HG02623 (cell line): Measurements from ENCODE around the gene PTCD2.

Experiments used
- ATAC-seq: cut with Tn5 transposase; IDR thresholded peaks from one replicate; pipeline ENCODE4 v1.9.1; 2021; ENCODE audit warnings: moderate library complexity; ENCODE audit not compliant: unreplicated experiment

The PTCD2 gene

GRCh38 chr5:72319976-72320752 is at the start of gene PTCD2, which contains the start of gene MRPS27:
Gene PTCD2, plus strand, starts transcription at chr5:72320373. Its CDS starts 10 bp downstream, at chr5:72320383.
Gene MRPS27, minus strand, starts transcription at chr5:72320240. Its CDS starts 19 bp downstream, at chr5:72320221.
- ATAC-seq: peak; percentile 98

- ATAC-seq: no peak
These were observed 48.5 kb upstream of the PTCD2 start for GRCh38 chr5:72271702-72272101.

GRCh38 chr5:72272398-72272797 is 47.8 kb upstream of the PTCD2 start:
- no peak for ATAC-seq

- no peak for ATAC-seq
These were observed 46.6 kb upstream of the PTCD2 start for GRCh38 chr5:72273547-72273946.

GRCh38 chr5:72276219-72276752 is 43.9 kb upstream of the PTCD2 start:
- ATAC-seq: no peak

GRCh38 chr5:72280581-72281069 is 39.5 kb upstream of the PTCD2 start:
- no peak for ATAC-seq

GRCh38 chr5:72281430-72281763 is 38.8 kb upstream of the PTCD2 start:
- ATAC-seq: no peak

GRCh38 chr5:72281764-72282499 is 38.2 kb upstream of the PTCD2 start:
- no peak for ATAC-seq

GRCh38 chr5:72282878-72283277 is 37.3 kb upstream of the PTCD2 start:
- no peak for ATAC-seq

- no peak for ATAC-seq
These were observed 36.8 kb upstream of the PTCD2 start for GRCh38 chr5:72283358-72283757.

- ATAC-seq: no peak
These were observed 35.4 kb upstream of the PTCD2 start for GRCh38 chr5:72284559-72285423.

GRCh38 chr5:72285424-72285821 is 34.8 kb upstream of the PTCD2 start:
- ATAC-seq: no peak

- ATAC-seq: no peak
These were observed 33.4 kb upstream of the PTCD2 start for GRCh38 chr5:72286798-72287197.

GRCh38 chr5:72288924-72289323 is 31.2 kb upstream of the PTCD2 start:
- no peak for ATAC-seq

GRCh38 chr5:72290356-72291133 is 29.6 kb upstream of the PTCD2 start:
- ATAC-seq: no peak

GRCh38 chr5:72291601-72292000 is 28.6 kb upstream of the PTCD2 start:
- no peak for ATAC-seq

- no peak for ATAC-seq
These were observed 27.8 kb upstream of the PTCD2 start for GRCh38 chr5:72292411-72292810.

- no peak for ATAC-seq
These were observed 26.6 kb upstream of the PTCD2 start for GRCh38 chr5:72293495-72294055.

GRCh38 chr5:72294473-72294872 is 25.7 kb upstream of the PTCD2 start:
- ATAC-seq: no peak

- ATAC-seq: no peak
These were observed 24.6 kb upstream of the PTCD2 start for GRCh38 chr5:72295539-72295938.
